Naive thymus-derived CD8-positive, alpha-beta T cell (primary cell): ENCODE data around the gene RUNDC3A. TPM values are rescaled to one million over a fixed set of nuclear protein-coding genes. Genes with fewer than 3 reads are reported as not detected.
A peak's percentile ranks its signal among the peaks of the same experiment; 100 is the strongest.

ENCODE experiments used
- ATAC-seq, 2 donors: fragments of 150-1000 bp; cut with Tn5 transposase in 1 of 2; sonication (Bioruptor Pico), chemical (Tn5 transposase) in 1 of 2; 1 replicate in 1 of 2; 2 replicates in 1 of 2; pipeline ENCODE4 v1.10.0; 2021; ENCODE audit warnings: mild to moderate bottlenecking in 2 of 2, moderate library complexity in 2 of 2
- POLR2A ChIA-PET: fragments of 350-600 bp; sonication (Branson Sonifier 250); formaldehyde crosslinking; loops from one replicate; lab custom pipeline; 2021; ENCODE audit warnings: antibody characterized with exemption; lab: Charles Lee
- DNase-seq, 10 donors: peaks; one replicate each; pipeline versions ENCODE4 v3.0.0 to v3.0.0-alpha.2; 2020 to 2022
- H3K27ac Mint-ChIP-seq, 10 donors: one replicate each; pipeline ENCODE4 v1.8.0; 2020 to 2022; ENCODE audit warnings: mild to moderate bottlenecking in 10 of 10, mixed read lengths in 10 of 10, moderate library complexity in 4 of 10, inconsistent platforms in 1 of 10
- H3K27me3 Mint-ChIP-seq, 5 donors: one replicate each; pipeline ENCODE4 v1.8.0; 2021 to 2022; ENCODE audit warnings: mixed read lengths in 5 of 5
- H3K36me3 Mint-ChIP-seq, 3 donors: one replicate each; pipeline ENCODE4 v1.8.0; 2020 to 2022; ENCODE audit warnings: mixed read lengths in 3 of 3, mild to moderate bottlenecking in 2 of 3, inconsistent platforms in 1 of 3
- H3K4me1 Mint-ChIP-seq, 4 donors: one replicate each; pipeline ENCODE4 v1.8.0; 2021 to 2022; ENCODE audit warnings: mixed read lengths in 4 of 4
- H3K4me3 Mint-ChIP-seq, 10 donors: one replicate each; pipeline ENCODE4 v1.8.0; 2020 to 2022; ENCODE audit warnings: mild to moderate bottlenecking in 10 of 10, mixed read lengths in 10 of 10, moderate library complexity in 6 of 10, inconsistent platforms in 1 of 10
- H3K9me3 Mint-ChIP-seq, 9 donors: one replicate each; pipeline ENCODE4 v1.8.0; 2020 to 2022; ENCODE audit warnings: mixed read lengths in 9 of 9, mild to moderate bottlenecking in 3 of 9, inconsistent platforms in 1 of 9, moderate library complexity in 1 of 9
- polyA plus RNA-seq, 3 donors: library from polyadenylated mRNA; unstranded; fragments of 300-500 nt; fragmentation: Illumina TruSeq; gene quantifications; one replicate each; pipeline ENCODE4 v1.2.3, GENCODE V29; 2021
- total RNA-seq, 8 experiments: library from RNA in 2 of 8; stranded (reverse) in 2 of 8; gene quantifications; one replicate each; pipeline ENCODE4 v1.2.3 and lab custom pipeline; 2021 to 2026

Gene RUNDC3A
- total and polyA plus RNA-seq, 5 experiments from 2014 or later: not detected

GRCh38 chr17:44272321-44272951 lies 36.0 kb upstream of the RUNDC3A start:
- H3K36me3 Mint-ChIP-seq: no peaks in the 10 kb centered on the region
- H3K4me3 Mint-ChIP-seq: no peak overlapping the region
- H3K27me3 Mint-ChIP-seq: peaks cover 1 to 12% (median 4%) of the 10 kb centered on the region in 5 donors
- DNase-seq: peak in 1 of 10 donors; percentile 31
- peak overlapping the region in 3 of 10 donors; percentile 35 to 60 (median 50) for H3K27ac Mint-ChIP-seq
- POLR2A ChIA-PET: no interaction called here
- no peak for ATAC-seq
- peaks cover 0 to 1% (median 0%) of the 10 kb centered on the region in 9 donors for H3K9me3 Mint-ChIP-seq
- H3K4me1 Mint-ChIP-seq: peaks cover 0 to 6% (median 2%) of the 10 kb centered on the region in 4 donors

- peaks cover 0 to 6% (median 2%) of the 10 kb centered on the region in 4 donors for H3K4me1 Mint-ChIP-seq
- no peaks in the 10 kb centered on the region for H3K36me3 Mint-ChIP-seq
- H3K9me3 Mint-ChIP-seq: peaks cover 0 to 1% (median 0%) of the 10 kb centered on the region in 9 donors
- peak overlapping the region in 1 of 10 donors; percentile 35 for H3K27ac Mint-ChIP-seq
- ATAC-seq (no peak), DNase-seq (peak in 1 of 10 donors; percentile 46)
- POLR2A ChIA-PET: no interaction called here
- peaks cover 1 to 12% (median 4%) of the 10 kb centered on the region in 5 donors for H3K27me3 Mint-ChIP-seq
- H3K4me3 Mint-ChIP-seq: no peak overlapping the region
Measured at GRCh38 chr17:44272954-44273353, 35.4 kb upstream of the RUNDC3A start.

DNA sequence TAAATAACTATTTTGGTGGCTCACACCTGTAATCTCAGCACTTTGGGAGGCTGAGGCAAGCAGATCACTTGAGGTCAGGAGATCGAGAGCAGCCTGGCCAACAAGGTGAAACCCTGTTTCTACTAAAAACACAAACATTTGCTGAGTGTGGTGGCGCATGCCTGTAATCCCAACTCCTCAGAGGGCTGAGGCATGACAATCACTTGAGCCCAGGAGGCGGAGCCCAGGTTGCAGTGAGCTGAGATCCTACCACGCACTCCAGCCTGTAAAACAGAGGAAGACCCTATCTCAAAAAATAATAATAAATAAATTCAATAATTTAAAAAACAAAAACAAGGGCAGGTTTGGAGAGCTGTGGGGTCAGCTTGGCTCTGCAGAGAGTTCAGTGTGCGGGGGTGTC lies 34.8 kb upstream of the RUNDC3A start:
- DNase-seq (peak in 1 of 10 donors; percentile 9), ATAC-seq (no peak)
- Mint-ChIP-seq H3K9me3 (peaks cover 0 to 1% (median 0%) of the 10 kb centered on the region in 9 donors), H3K4me3 (no peak overlapping the region), H3K4me1 (peaks cover 0 to 2% (median 1%) of the 10 kb centered on the region in 4 donors), H3K27me3 (peaks cover 1 to 12% (median 4%) of the 10 kb centered on the region in 5 donors), H3K36me3 (no peaks in the 10 kb centered on the region), H3K27ac (no peak overlapping the region)
- POLR2A ChIA-PET: no interaction called here

GRCh38 chr17:44277976-44278375 lies 30.4 kb upstream of the RUNDC3A start:
- H3K27ac Mint-ChIP-seq: no peak overlapping the region

DNA sequence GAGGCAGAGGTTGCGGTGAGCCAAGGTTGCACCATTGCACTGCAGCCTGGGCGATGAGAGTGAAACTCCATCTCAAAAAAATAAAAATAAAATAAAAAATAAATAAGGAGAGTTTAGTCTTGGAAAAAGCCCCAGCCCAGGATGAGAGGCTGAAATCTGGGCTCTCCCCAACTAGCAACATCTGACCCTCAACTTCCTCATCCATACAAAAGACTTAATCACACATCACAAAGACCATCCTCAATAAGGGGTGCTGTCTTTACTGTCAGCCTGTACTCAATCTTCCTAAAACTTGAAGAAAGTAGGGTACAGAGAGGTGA lies 29.1 kb upstream of the RUNDC3A start:
- no peaks in the 10 kb centered on the region for H3K9me3 Mint-ChIP-seq
- no peak overlapping the region for H3K4me3 Mint-ChIP-seq
- POLR2A ChIA-PET: no interaction called here
- DNase-seq (peak in 1 of 10 donors; percentile 21), ATAC-seq (no peak)
- H3K4me1 Mint-ChIP-seq: peaks cover 8 to 14% (median 12%) of the 10 kb centered on the region in 4 donors
- no peaks in the 10 kb centered on the region for H3K36me3 Mint-ChIP-seq
- H3K27ac Mint-ChIP-seq: peak overlapping the region in 1 of 10 donors; percentile 9
- peaks cover 0 to 3% (median 0%) of the 10 kb centered on the region in 5 donors for H3K27me3 Mint-ChIP-seq

More at GRCh38 chr17:44277976-44278375, 30.4 kb upstream of the RUNDC3A start:
- no peak for DNase-seq
- peaks cover 8 to 14% (median 12%) of the 10 kb centered on the region in 4 donors for H3K4me1 Mint-ChIP-seq
- no peaks in the 10 kb centered on the region for H3K9me3 Mint-ChIP-seq
- no peak overlapping the region for H3K4me3 Mint-ChIP-seq
- H3K36me3 Mint-ChIP-seq: no peaks in the 10 kb centered on the region
- POLR2A ChIA-PET: interaction anchor here (0.6 kb wide), 1 partner anchor 32 kb away, joined by 4 read pairs; no protein-coding TSS in a partner anchor
- peaks cover 0 to 8% (median 0%) of the 10 kb centered on the region in 5 donors for H3K27me3 Mint-ChIP-seq
- no peak for ATAC-seq

DNA sequence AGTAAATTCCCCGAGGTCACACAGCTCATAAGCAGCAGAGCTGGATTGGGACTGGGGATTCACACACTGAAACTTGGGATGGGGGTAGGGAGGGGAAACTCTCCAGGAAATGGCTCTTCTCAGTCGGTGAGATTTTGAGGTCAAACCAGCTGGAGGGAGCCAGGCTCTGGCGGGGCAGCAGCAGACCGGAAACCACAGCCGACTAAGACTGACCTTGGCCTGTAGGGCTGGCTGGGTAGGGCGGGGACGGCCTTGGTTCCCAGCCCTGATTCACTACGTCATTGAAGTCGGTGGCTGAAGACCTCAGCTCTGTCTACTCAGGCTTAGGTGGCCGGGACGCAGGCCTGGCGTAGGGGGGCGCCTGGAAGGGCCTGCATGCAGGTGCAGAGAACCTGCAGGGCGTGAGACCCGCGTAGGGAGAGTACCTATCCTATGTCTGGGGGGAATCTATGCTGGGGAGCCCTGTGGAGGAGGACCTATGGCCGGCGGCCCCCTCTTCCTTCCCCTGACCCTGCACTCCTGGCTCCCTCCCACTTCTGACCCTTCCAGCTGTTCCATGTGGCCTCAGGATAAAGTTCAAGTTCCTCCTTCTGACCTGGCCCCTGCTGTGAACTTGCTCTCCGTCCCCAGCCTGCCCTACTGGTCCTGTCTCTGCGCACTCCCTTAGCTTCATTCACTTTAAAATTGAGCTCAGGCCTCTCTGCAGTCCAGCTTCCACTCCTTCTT lies 28.6 kb upstream of the RUNDC3A start:
- no peaks in the 10 kb centered on the region for H3K9me3 Mint-ChIP-seq
- no peaks in the 10 kb centered on the region for H3K36me3 Mint-ChIP-seq
- peaks cover 8 to 14% (median 12%) of the 10 kb centered on the region in 4 donors for H3K4me1 Mint-ChIP-seq
- peaks cover 0 to 3% (median 0%) of the 10 kb centered on the region in 5 donors for H3K27me3 Mint-ChIP-seq
- POLR2A ChIA-PET: interaction anchor here (1.1 kb wide), 1 partner anchor 64 kb away, joined by 3 read pairs; no protein-coding TSS in a partner anchor
- H3K4me3 Mint-ChIP-seq: no peak overlapping the region
- ATAC-seq: peak in 1 of 2 donors; percentile 20
- peak overlapping the region in 1 of 10 donors; percentile 9 for H3K27ac Mint-ChIP-seq
- DNase-seq: peak in 1 of 10 donors; percentile 31

GRCh38 chr17:44280392-44280937 lies 27.9 kb upstream of the RUNDC3A start:
- Mint-ChIP-seq H3K4me3 (no peak overlapping the region), H3K36me3 (no peaks in the 10 kb centered on the region), H3K9me3 (no peaks in the 10 kb centered on the region), H3K27ac (peak overlapping the region in 1 of 10 donors; percentile 21), H3K27me3 (peaks cover 0 to 3% (median 0%) of the 10 kb centered on the region in 5 donors), H3K4me1 (peaks cover 8 to 14% (median 12%) of the 10 kb centered on the region in 4 donors)
- POLR2A ChIA-PET: interaction anchor here (1.1 kb wide), 1 partner anchor 64 kb away, joined by 3 read pairs; no protein-coding TSS in a partner anchor
- DNase-seq: no peak
- no peak for ATAC-seq

- no peak overlapping the region for H3K27ac Mint-ChIP-seq
- POLR2A ChIA-PET: no interaction called here
Measured at GRCh38 chr17:44281570-44281969, 26.8 kb upstream of the RUNDC3A start.

DNA sequence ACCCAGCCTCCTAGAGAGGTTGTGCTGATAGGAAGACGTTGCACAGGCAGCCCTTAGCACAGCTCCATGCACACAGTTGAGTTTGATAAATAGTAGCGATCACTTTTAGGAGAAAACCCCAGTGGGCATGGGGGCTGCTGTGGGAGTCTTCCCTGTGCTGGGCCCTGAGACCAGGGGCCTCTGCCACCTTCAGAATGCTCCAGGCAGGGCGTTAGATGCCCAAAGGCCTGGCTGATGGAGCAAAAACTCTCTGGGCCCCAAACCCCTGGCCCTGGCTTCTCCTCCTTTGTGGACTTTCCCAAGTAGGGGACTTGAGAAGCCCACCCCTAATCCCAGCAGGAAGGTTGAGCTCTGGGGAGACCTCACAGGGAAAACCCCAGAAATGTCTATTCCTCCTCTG lies 26.1 kb upstream of the RUNDC3A start:
- ATAC-seq (no peak), DNase-seq (no peak)
- no peak overlapping the region for H3K4me3 Mint-ChIP-seq
- peaks cover 8 to 14% (median 12%) of the 10 kb centered on the region in 4 donors for H3K4me1 Mint-ChIP-seq
- H3K27me3 Mint-ChIP-seq: peaks cover 0 to 3% (median 0%) of the 10 kb centered on the region in 5 donors
- H3K36me3 Mint-ChIP-seq: no peaks in the 10 kb centered on the region
- no peaks in the 10 kb centered on the region for H3K9me3 Mint-ChIP-seq
- no peak overlapping the region for H3K27ac Mint-ChIP-seq
- POLR2A ChIA-PET: interaction anchor here (0.7 kb wide), 1 partner anchor 53 kb away, joined by 7 read pairs; no protein-coding TSS in a partner anchor

More at GRCh38 chr17:44281570-44281969, 26.8 kb upstream of the RUNDC3A start:
- ATAC-seq (no peak), DNase-seq (no peak)
- H3K4me1 Mint-ChIP-seq: peaks cover 8 to 14% (median 12%) of the 10 kb centered on the region in 4 donors
- H3K9me3 Mint-ChIP-seq: no peaks in the 10 kb centered on the region
- no peaks in the 10 kb centered on the region for H3K36me3 Mint-ChIP-seq
- H3K4me3 Mint-ChIP-seq: no peak overlapping the region
- H3K27me3 Mint-ChIP-seq: peaks cover 0 to 3% (median 0%) of the 10 kb centered on the region in 5 donors

- Mint-ChIP-seq H3K4me1 (peaks cover 11 to 14% (median 12%) of the 10 kb centered on the region in 4 donors), H3K27me3 (peaks cover 0 to 7% (median 3%) of the 10 kb centered on the region in 5 donors), H3K27ac (peak overlapping the region in 1 of 10 donors; percentile 24), H3K9me3 (no peaks in the 10 kb centered on the region), H3K4me3 (no peak overlapping the region), H3K36me3 (no peaks in the 10 kb centered on the region)
- POLR2A ChIA-PET: no interaction called here
- DNase-seq: no peak
- ATAC-seq: no peak
Measured at GRCh38 chr17:44283344-44284023, 24.9 kb upstream of the RUNDC3A start.

- DNase-seq: no peak
- H3K27me3 Mint-ChIP-seq: peaks cover 0 to 10% (median 6%) of the 10 kb centered on the region in 5 donors
- POLR2A ChIA-PET: no interaction called here
- no peaks in the 10 kb centered on the region for H3K9me3 Mint-ChIP-seq
- no peaks in the 10 kb centered on the region for H3K36me3 Mint-ChIP-seq
- ATAC-seq: no peak
- H3K4me3 Mint-ChIP-seq: no peak overlapping the region
- H3K4me1 Mint-ChIP-seq: peaks cover 12 to 14% (median 12%) of the 10 kb centered on the region in 4 donors
- no peak overlapping the region for H3K27ac Mint-ChIP-seq
Measured at GRCh38 chr17:44284024-44284400, 24.4 kb upstream of the RUNDC3A start.

DNA sequence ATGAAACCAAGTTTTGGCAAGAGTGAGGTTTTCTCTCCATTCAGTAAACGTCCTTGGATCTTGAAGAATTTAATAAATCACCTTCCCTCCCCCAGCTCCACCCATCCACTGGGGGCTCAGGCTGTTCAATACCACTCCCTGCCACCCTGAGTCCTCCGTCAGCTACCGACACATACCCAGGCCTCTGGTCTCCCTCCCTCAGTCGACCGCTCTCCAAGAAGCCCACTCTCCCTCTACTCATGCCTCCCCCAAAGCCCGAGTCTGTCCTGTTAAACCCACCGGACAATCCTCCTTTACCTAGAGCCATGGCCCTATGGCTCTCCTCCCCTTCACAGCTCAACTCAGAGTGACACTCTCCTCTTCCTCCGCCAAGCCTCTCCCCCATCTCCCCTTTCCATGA lies 20.8 kb upstream of the RUNDC3A start:
- H3K27me3 Mint-ChIP-seq: peaks cover 0 to 10% (median 6%) of the 10 kb centered on the region in 5 donors
- H3K36me3 Mint-ChIP-seq: no peaks in the 10 kb centered on the region
- H3K4me1 Mint-ChIP-seq: peaks cover 0 to 3% (median 0%) of the 10 kb centered on the region in 4 donors
- no peak for DNase-seq
- H3K4me3 Mint-ChIP-seq: no peak overlapping the region
- no peaks in the 10 kb centered on the region for H3K9me3 Mint-ChIP-seq
- POLR2A ChIA-PET: interaction anchor here (0.6 to 1.4 kb wide), 2 partner anchors 66 kb away, joined by 3 to 4 read pairs; no protein-coding TSS in a partner anchor
- no peak overlapping the region for H3K27ac Mint-ChIP-seq
- ATAC-seq: no peak
